Thyroid gland (tissue), 4 donors: ENCODE data around the gene PTPN13.

Experiments
- CTCF ChIP-seq, 6 experiments: fragments of 200-600 bp in 3 of 6; fragments of 450-650 bp in 3 of 6; sonication (generic) in 3 of 6; IDR thresholded peaks; one replicate each; pipeline ENCODE4 v1.5.1; 2016 to 2019; ENCODE audit warnings: antibody characterized with exemption in 6 of 6, mild to moderate bottlenecking in 2 of 6, inconsistent platforms in 1 of 6, moderate library complexity in 1 of 6
- POLR2A ChIP-seq, 2 donors: fragments of 450-650 bp; IDR thresholded peaks; one replicate each; pipeline ENCODE4 v1.6.1; 2017; ENCODE audit warnings: antibody characterized with exemption in 2 of 2, mild to moderate bottlenecking in 2 of 2, moderate library complexity in 1 of 2

- TF ChIP-seq CTCF (IDR thresholded peaks at IDR 0.05) (no peak), POLR2A (IDR thresholded peaks at IDR 0.05) (no peak)
Observed at GRCh38 chr4:86652332-86652932, 58.3 kb downstream of the PTPN13 start.
